ENCODE measurements around the gene SMAD4. TPM values are rescaled to one million over a fixed set of nuclear protein-coding genes. Genes with fewer than 3 reads are reported as not detected.
"Not testable (repeated sequence)": the region's sequence is repeated elsewhere in the genome, so short reads cannot be mapped to it uniquely, and the experiment has no call there.

The SMAD4 gene
- total RNA-seq, 2 donors from 2014 or later = 66.7 to 78.6 TPM

- peaks cover 5% of the 10 kb centered on the region for H3K9me3 ChIP-seq (ENCODE audit: control insufficient read depth, low read length, poor library complexity, severe bottlenecking)
- H3K36me3 Mint-ChIP-seq (ENCODE audit: low read depth) = peaks cover 2% of the 10 kb centered on the region
- no peaks in the 10 kb centered on the region for H3K4me1 Mint-ChIP-seq
- no peak overlapping the region for H3K4me3 Mint-ChIP-seq
- ATAC-seq (no peak), DNase-seq (no peak)
- H3K27me3 Mint-ChIP-seq = no peaks in the 10 kb centered on the region
- H3K27ac Mint-ChIP-seq = no peak overlapping the region
Measured at GRCh38 chr18:51091270-51091669, 61.3 kb downstream of the SMAD4 start.

GRCh38 chr18:51092117-51092516 lies 62.1 kb downstream of the SMAD4 start:
- H3K27me3 Mint-ChIP-seq = no peaks in the 10 kb centered on the region
- peaks cover 2% of the 10 kb centered on the region for H3K36me3 Mint-ChIP-seq (ENCODE audit: low read depth)
- H3K4me1 Mint-ChIP-seq = no peaks in the 10 kb centered on the region
- DNase-seq = no peak
- H3K27ac Mint-ChIP-seq = no peak overlapping the region
- no peak for ATAC-seq
- peaks cover 5% of the 10 kb centered on the region for H3K9me3 ChIP-seq (ENCODE audit: control insufficient read depth, low read length, poor library complexity, severe bottlenecking)
- H3K4me3 Mint-ChIP-seq = no peak overlapping the region

- not testable (repeated sequence) for H3K4me3 Mint-ChIP-seq; H3K27ac Mint-ChIP-seq; H3K4me1 Mint-ChIP-seq; H3K27me3 Mint-ChIP-seq; DNase-seq; H3K9me3 ChIP-seq (ENCODE audit: control insufficient read depth, low read length, poor library complexity, severe bottlenecking); ATAC-seq; H3K36me3 Mint-ChIP-seq (ENCODE audit: low read depth)
Measured at GRCh38 chr18:51092967-51093366, 63.0 kb downstream of the SMAD4 start.

- H3K4me1 Mint-ChIP-seq = no peaks in the 10 kb centered on the region
- H3K9me3 ChIP-seq (ENCODE audit: control insufficient read depth, low read length, poor library complexity, severe bottlenecking) = no peaks in the 10 kb centered on the region
- ATAC-seq (no peak), DNase-seq (no peak)
- no peak overlapping the region for H3K27ac Mint-ChIP-seq
- no peaks in the 10 kb centered on the region for H3K36me3 Mint-ChIP-seq (ENCODE audit: low read depth)
- H3K4me3 Mint-ChIP-seq = no peak overlapping the region
- H3K27me3 Mint-ChIP-seq = no peaks in the 10 kb centered on the region
Measured at GRCh38 chr18:51097021-51097822, 67.2 kb downstream of the SMAD4 start.

GRCh38 chr18:51098082-51098481 lies 68.1 kb downstream of the SMAD4 start:
- H3K27ac Mint-ChIP-seq = no peak overlapping the region

GRCh38 chr18:51098513-51098912 lies 68.5 kb downstream of the SMAD4 start:
- no peak overlapping the region for H3K4me3 Mint-ChIP-seq
- no peak for DNase-seq
- H3K9me3 ChIP-seq (ENCODE audit: control insufficient read depth, low read length, poor library complexity, severe bottlenecking) = no peaks in the 10 kb centered on the region
- ATAC-seq = no peak
- no peaks in the 10 kb centered on the region for H3K27me3 Mint-ChIP-seq
- no peaks in the 10 kb centered on the region for H3K4me1 Mint-ChIP-seq
- no peaks in the 10 kb centered on the region for H3K36me3 Mint-ChIP-seq (ENCODE audit: low read depth)
- peak overlapping the region; percentile 37 for H3K27ac Mint-ChIP-seq

More at GRCh38 chr18:51098082-51098481, 68.1 kb downstream of the SMAD4 start:
- no peaks in the 10 kb centered on the region for H3K27me3 Mint-ChIP-seq
- no peaks in the 10 kb centered on the region for H3K4me1 Mint-ChIP-seq
- H3K9me3 ChIP-seq (ENCODE audit: control insufficient read depth, low read length, poor library complexity, severe bottlenecking) = no peaks in the 10 kb centered on the region
- ATAC-seq = no peak
- no peak for DNase-seq
- H3K36me3 Mint-ChIP-seq (ENCODE audit: low read depth) = no peaks in the 10 kb centered on the region
- H3K4me3 Mint-ChIP-seq = no peak overlapping the region

GRCh38 chr18:51100385-51101120 lies 70.5 kb downstream of the SMAD4 start:
- ATAC-seq = no peak
- Mint-ChIP-seq H3K27me3 (no peaks in the 10 kb centered on the region), H3K27ac (no peak overlapping the region)

GRCh38 chr18:51107082-51107481 lies 77.1 kb downstream of the SMAD4 start:
- Mint-ChIP-seq H3K27me3 (peaks cover 9% of the 10 kb centered on the region), H3K27ac (no peak overlapping the region), H3K4me1 (peaks cover 9% of the 10 kb centered on the region), H3K4me3 (no peak overlapping the region), H3K36me3 (ENCODE audit: low read depth) (no peaks in the 10 kb centered on the region)
- no peaks in the 10 kb centered on the region for H3K9me3 ChIP-seq (ENCODE audit: control insufficient read depth, low read length, poor library complexity, severe bottlenecking)
- ATAC-seq (no peak), DNase-seq (no peak)

More at GRCh38 chr18:51100385-51101120, 70.5 kb downstream of the SMAD4 start:
- Mint-ChIP-seq H3K4me1 (no peaks in the 10 kb centered on the region), H3K4me3 (no peak overlapping the region), H3K36me3 (ENCODE audit: low read depth) (no peaks in the 10 kb centered on the region)
- DNase-seq = no peak
- no peaks in the 10 kb centered on the region for H3K9me3 ChIP-seq (ENCODE audit: control insufficient read depth, low read length, poor library complexity, severe bottlenecking)

GRCh38 chr18:51107598-51108305 lies 77.7 kb downstream of the SMAD4 start:
- H3K27me3 Mint-ChIP-seq = peaks cover 9% of the 10 kb centered on the region
- H3K36me3 Mint-ChIP-seq (ENCODE audit: low read depth) = no peaks in the 10 kb centered on the region
- no peaks in the 10 kb centered on the region for H3K9me3 ChIP-seq (ENCODE audit: control insufficient read depth, low read length, poor library complexity, severe bottlenecking)
- no peak for ATAC-seq
- no peak for DNase-seq
- H3K4me3 Mint-ChIP-seq = no peak overlapping the region
- H3K4me1 Mint-ChIP-seq = peaks cover 9% of the 10 kb centered on the region
- peak overlapping the region; percentile 81 for H3K27ac Mint-ChIP-seq

- no peaks in the 10 kb centered on the region for H3K9me3 ChIP-seq (ENCODE audit: control insufficient read depth, low read length, poor library complexity, severe bottlenecking)
- peaks cover 12% of the 10 kb centered on the region for H3K4me1 Mint-ChIP-seq
- DNase-seq = no peak
- H3K27me3 Mint-ChIP-seq = peaks cover 9% of the 10 kb centered on the region
- no peak overlapping the region for H3K4me3 Mint-ChIP-seq
- H3K27ac Mint-ChIP-seq = peak overlapping the region; percentile 81
- no peak for ATAC-seq
- H3K36me3 Mint-ChIP-seq (ENCODE audit: low read depth) = peaks cover 3% of the 10 kb centered on the region
Measured at GRCh38 chr18:51108330-51108729, 78.3 kb downstream of the SMAD4 start.

- Mint-ChIP-seq H3K4me1 (peaks cover 13% of the 10 kb centered on the region), H3K36me3 (ENCODE audit: low read depth) (peaks cover 3% of the 10 kb centered on the region), H3K4me3 (no peak overlapping the region), H3K27ac (no peak overlapping the region), H3K27me3 (peaks cover 9% of the 10 kb centered on the region)
- ATAC-seq = peak; percentile 82
- DNase-seq = peak; percentile 45 to 65 (median 57)
- no peaks in the 10 kb centered on the region for H3K9me3 ChIP-seq (ENCODE audit: control insufficient read depth, low read length, poor library complexity, severe bottlenecking)
Measured at GRCh38 chr18:51110073-51110797, 80.2 kb downstream of the SMAD4 start.

- not testable (repeated sequence) for H3K4me3 Mint-ChIP-seq; ATAC-seq; H3K36me3 Mint-ChIP-seq (ENCODE audit: low read depth); H3K27me3 Mint-ChIP-seq; H3K27ac Mint-ChIP-seq; DNase-seq; H3K9me3 ChIP-seq (ENCODE audit: control insufficient read depth, low read length, poor library complexity, severe bottlenecking)
- H3K4me1 Mint-ChIP-seq = peaks cover 13% of the 10 kb centered on the region
Measured at GRCh38 chr18:51111633-51112355, 81.8 kb downstream of the SMAD4 start.
